ENCODE measurements around the gene ALG11.
"Not testable (repeated sequence)": the region's sequence is repeated elsewhere in the genome, so short reads cannot be mapped to it uniquely, and the experiment has no call there.

Gene ALG11

DNA sequence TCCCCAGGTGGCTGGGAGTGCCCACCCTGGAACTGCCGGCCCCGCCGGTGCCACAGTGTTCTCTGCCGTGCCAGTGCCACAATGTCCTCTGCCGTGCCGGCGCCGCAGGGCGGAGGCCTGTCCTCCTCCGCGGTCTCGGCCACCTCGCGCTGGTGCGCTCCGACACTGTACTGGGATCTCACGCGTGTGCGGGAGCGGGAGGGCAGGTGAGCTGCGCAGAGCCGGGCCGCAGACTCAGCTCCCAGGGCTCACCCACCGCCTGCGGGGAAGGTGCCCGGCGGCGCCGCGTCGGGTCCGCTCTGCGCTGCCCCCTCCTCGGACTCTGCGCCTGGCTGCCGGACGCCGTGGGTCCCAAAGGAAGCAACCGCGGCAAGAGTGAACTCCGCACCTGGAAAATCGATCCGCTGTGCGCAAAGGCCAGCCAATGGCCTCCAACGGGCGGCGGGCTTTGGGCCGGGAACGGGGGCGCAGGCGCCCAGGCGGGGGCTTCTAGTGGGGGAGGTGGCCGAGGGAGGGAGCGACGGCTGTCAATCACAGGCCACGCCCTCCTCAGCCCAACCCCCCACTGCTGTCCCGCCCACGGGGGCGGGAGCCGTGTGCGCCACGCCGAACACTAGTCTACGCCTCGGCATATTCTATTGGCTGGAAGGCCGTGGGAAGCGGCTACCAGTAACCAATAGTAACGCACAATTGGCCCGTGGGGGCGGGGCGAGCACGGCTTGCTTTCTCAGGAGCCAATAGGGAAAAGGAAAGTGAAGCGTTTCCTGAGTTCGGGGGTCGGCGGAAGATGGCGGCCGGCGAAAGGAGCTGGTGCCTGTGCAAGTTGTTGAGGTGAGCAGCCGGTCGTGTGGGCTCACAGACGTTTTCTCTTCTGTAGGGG is at the start of gene ALG11:
Gene ALG11, plus strand, starts transcription at position 767 of the 880 bp plus-strand sequence. Its CDS starts 21 bp downstream, at position 788.
- peak; percentile 96 for DNase-seq (ENCODE audit: low read depth)

- DNase-seq (ENCODE audit: low read depth): no peak
Measured at GRCh38 chr13:51966186-51966585, 46.0 kb upstream of the ALG11 start.

DNA sequence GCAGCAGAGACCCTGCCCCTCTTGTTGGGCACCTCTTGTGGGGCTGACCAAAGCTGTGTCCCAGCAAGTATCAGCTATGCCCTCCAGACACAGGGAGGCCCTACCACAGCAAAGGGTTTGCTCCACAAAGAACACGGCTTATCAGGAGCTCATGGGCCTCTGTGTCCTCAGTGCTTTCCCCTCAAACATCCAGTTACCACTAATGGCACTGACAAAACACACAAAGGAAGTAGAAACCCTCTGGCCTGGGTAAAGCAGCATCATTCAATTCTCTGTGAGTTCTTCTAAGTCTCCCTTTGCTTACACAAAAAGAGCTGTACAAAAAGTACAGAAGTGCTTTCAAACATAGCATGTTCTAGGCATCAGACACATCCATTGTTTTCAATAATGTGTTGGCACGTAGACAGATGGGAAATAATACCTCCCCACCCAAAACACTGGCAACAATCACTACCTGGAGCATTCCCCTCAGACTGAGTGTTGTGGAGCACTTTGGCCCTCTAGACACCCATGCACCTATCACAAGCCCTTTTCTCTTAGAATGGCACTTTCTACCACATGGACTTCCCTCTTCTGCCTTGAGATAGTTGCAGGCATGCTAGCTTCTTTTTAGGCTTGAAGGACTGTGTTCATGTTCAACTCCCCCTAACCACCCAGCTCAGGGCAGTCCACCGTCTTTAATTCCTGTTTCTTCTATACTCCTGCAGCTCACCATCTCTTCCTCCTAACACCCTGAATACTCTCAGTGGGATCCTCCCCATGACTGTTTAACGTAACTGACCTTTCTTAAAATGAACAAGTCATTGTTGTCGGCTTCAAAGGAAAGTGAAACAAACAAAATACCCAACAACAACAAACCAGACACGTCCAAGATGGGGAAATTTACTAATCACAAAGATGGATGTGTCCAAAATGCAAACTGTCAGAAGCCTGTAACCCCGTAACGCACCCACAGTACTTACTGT is 44.4 kb upstream of the ALG11 start:
- DNase-seq (ENCODE audit: low read depth): no peak

- DNase-seq (ENCODE audit: low read depth): no peak
Measured at GRCh38 chr13:51970349-51970748, 41.8 kb upstream of the ALG11 start.

DNA sequence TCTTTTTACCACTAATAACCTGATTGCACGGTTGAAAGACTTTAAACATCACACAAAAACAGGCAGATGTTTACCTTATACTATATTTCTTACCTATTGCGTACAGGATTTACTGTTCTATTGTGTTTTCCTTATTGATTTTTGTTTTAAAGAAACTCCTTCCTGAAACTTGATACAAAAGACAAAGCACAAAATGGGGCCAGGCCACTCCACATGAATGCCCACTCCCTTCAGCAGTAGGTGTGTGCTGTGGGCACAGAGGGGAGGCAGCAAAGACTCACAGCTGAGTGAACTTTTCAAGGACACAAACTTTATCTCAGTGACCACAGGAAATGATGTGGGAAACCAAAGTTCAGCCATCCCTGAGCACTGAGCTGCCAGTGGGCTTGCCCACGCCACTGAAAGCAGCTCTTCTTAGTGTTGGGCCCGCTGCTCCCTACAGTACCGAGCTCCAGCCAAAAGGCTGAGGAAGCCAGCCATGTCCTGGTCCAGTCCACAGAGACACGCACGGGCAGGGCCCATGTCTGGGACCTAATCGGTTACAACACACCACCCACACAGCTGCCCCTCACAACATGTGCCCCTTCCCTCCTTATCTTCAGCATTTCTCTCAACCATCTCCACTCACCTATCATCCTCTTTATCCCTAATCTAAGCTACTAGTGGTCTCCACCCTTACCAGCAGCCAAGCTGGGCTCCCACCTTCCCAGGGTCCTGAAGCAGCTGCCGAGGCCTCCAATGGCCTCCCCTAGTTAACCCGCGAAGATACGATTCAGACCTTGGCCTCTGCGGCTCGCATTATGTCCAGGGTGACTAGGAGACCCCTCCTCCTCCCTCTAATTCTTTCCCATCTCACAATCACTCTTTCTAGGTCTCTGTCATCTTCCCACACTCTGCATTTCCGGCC is 40.4 kb upstream of the ALG11 start:
- DNase-seq (ENCODE audit: low read depth): no peak

GRCh38 chr13:51974482-51974881 is 37.7 kb upstream of the ALG11 start:
- no peak for DNase-seq (ENCODE audit: low read depth)

- no peak for DNase-seq (ENCODE audit: low read depth)
Measured at GRCh38 chr13:51976423-51976822, 35.8 kb upstream of the ALG11 start.

DNA sequence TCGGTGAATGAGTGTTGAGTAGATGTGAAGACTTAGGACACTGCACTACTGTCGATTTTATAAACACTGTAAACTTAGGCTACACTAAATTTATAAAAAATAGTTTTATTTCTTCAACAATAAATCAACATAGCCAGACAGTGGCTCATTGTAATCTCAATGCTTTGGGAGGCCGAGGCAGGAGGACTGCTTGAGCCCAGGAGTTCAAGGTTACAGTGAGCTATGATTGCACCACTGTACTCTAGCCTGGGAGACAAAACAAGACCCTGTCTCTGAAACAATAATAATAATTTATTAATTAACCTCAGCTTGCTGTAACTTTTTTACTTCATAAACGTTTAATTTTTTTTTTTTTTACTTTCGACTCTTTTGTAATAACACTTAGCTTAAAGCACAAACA is 35.3 kb upstream of the ALG11 start:
- no peak for DNase-seq (ENCODE audit: low read depth)

- DNase-seq (ENCODE audit: low read depth): no peak
Measured at GRCh38 chr13:51977625-51978024, 34.6 kb upstream of the ALG11 start.

DNA sequence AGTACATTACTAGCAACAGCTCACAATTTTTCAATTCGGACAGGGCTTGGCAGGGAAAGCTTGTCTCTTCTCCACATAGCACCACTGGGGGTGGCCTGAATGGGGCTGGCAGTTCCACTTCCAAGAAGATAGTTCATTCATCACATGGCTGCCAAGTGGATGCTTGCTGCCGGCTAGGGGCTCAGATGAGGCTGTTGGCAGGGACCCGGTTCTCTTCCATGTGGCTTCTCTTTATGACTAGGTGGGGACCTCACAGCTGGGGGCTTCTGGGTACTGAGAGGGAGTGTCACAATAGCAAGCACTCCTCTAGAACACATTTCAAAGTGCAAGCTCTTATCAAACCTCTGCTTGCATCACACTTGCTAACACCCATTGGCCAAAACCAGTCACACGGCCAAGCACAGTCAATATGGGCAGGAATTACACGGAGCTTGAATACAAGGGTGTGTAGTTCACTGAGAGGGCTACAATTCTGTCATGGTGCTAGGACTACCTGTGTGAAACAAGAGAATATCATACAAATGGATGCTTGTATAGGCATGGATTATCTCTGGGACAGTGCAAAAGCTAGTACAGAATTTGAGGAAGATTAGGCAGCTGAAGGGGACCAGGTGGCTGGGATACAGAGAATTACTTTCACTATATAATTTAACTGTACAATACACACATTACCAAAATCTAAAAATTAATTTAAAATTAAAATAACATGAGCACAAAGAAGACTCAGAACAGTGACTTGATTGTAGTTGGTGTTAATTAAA is 33.2 kb upstream of the ALG11 start:
- no peak for DNase-seq (ENCODE audit: low read depth)

- no peak for DNase-seq (ENCODE audit: low read depth)
Measured at GRCh38 chr13:51980908-51981307, 31.3 kb upstream of the ALG11 start.

GRCh38 chr13:51981355-51981754 is 30.8 kb upstream of the ALG11 start:
- DNase-seq (ENCODE audit: low read depth): no peak

- not testable (repeated sequence) for DNase-seq (ENCODE audit: low read depth)
Measured at GRCh38 chr13:51983292-51983691, 28.9 kb upstream of the ALG11 start.

- DNase-seq (ENCODE audit: low read depth): not testable (repeated sequence)
Measured at GRCh38 chr13:51984904-51985303, 27.3 kb upstream of the ALG11 start.

GRCh38 chr13:51988988-51989618 is 23.1 kb upstream of the ALG11 start:
- DNase-seq (ENCODE audit: low read depth): no peak

- no peak for DNase-seq (ENCODE audit: low read depth)
Measured at GRCh38 chr13:51993713-51994112, 18.5 kb upstream of the ALG11 start.

DNA sequence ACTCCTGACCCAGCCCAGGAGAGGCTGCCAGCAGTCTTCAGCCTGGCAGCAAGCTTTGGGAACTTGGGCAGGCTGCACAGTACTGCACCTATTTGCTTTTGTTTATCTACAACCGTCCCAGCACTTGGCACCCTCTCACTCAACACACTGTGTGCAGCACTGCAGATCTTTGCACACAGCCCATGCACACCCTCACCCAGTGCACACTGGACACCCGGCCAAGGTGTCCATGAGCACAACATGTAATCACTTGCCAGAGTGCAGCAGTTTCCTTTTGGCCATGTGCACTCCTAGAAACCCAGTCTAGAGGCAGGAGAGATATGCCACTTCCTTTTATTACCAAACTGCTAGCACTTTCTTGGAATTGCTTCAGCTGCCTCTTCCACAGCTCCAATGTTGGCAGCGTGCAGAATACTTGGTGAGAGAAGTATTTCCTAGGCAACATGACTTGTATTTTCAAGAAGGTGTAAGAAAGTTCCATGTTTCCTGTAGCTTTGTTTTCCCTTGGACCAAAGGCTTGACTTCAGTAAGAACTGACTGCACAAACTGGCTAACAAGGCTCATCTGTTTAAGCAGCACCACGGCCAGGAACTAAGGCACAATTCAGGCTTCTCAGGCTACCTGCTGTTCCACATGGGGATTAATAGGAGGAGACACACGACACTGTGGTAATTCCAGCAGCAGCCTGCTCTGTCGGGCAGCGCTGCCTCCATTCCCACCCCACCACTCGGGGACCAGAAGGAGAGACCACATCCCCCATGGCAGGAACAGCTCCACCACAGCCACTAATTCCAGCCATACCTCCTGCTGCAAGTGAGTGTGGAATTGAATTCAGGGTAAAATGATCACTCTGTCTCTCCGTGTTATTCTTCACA is 16.3 kb upstream of the ALG11 start:
- no peak for DNase-seq (ENCODE audit: low read depth)

GRCh38 chr13:51996641-51997040 is 15.6 kb upstream of the ALG11 start:
- DNase-seq (ENCODE audit: low read depth): no peak

- DNase-seq (ENCODE audit: low read depth): no peak
Measured at GRCh38 chr13:51997186-51997585, 15.0 kb upstream of the ALG11 start.
